NCI-H2227 (cell line): ENCODE measurements around the gene FOSL2.
A peak's percentile ranks its signal among the peaks of the same experiment; 100 is the strongest.

ENCODE experiments used
- DNase-seq: peaks from one replicate; lab custom pipeline; 2025; ENCODE audit not compliant: unreplicated experiment; lab: John Stamatoyannopoulos, UW

FOSL2 gene

DNA sequence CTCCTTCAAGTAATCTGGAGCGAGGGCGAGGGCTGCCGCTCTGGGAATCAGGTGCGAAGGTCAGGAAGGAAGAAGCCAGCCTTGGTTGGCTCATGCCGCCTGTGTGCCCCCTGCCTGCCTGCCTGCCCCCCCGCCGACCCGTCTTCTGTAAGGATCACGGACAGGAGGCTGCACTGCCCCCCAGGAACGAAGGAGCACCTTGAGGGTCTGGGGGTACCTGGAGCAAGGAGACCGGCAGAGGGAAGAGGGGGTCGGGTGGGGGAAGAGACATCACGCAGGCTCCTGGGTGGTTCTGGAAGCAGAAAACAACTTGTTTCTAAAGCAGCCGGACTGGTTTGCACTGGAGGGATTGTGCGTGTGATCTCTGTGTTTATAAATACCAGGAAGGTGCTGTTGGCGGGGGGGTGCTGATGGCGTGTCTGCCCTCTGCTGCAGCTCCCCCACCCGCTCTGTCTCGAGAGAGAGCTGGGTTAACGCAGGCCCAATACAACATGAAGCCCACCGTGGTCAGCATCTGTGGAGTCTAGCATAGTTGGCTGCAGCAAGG lies 1.7 kb downstream of the FOSL2 start:
- no peak for DNase-seq

- DNase-seq, result no peak
Measured at GRCh38 chr2:28394997-28395333, 2.3 kb downstream of the FOSL2 start.

GRCh38 chr2:28395334-28396061 lies 2.8 kb downstream of the FOSL2 start:
- DNase-seq, result no peak

DNA sequence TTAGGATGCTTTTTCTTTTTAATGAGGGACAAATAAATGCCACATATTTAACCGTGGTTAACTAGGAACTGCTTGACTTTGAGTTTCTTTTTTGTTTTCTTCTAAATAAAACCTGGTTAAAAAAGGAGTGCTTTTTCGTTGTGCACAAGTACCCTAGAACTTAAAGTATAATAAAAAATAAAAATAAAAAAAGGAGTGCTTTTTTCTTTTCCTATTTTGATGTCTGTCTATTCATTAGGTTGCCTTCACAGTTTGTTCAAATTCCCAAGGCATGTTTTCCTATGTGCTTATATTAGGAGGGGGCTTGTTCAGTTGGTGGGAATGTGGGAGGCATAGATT lies 4.4 kb downstream of the FOSL2 start:
- DNase-seq, result no peak

DNA sequence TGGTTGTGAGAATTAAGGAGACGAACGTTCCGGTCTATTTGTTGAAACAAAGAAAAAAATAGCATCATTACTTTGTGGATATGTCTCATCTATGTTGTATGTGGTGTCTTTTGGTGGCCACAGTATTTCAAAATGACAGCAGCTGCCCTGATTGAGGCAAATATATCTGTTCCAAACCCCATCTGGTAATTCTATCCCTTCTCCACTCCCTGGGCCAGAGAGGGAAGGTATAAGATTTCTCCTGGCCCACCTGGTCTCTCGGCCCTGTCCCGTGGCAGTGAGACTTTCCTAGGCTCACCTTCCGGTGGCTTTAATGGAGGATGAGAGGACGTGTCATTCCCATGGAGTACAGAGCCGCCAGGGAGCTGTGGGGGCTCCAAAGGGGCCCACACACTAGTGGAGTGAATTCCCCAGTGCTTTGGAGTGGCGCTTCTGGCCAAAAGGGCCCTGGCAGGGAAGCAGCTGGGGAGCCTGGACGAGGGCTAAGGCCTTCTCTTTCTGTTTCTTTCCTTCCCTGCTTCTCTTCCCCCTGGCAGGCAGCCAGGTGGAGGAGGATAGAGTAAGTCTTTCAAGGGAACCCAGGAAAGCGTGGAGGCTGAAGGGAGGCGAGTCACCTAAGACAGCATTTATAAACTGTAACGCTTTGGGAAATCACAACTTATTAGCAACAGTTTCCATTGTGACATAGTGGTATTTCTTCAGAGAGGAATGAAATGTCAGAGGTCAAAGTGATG lies 5.6 kb downstream of the FOSL2 start:
- no peak for DNase-seq

- DNase-seq, result no peak
Measured at GRCh38 chr2:28399289-28399688, 6.6 kb downstream of the FOSL2 start.

DNA sequence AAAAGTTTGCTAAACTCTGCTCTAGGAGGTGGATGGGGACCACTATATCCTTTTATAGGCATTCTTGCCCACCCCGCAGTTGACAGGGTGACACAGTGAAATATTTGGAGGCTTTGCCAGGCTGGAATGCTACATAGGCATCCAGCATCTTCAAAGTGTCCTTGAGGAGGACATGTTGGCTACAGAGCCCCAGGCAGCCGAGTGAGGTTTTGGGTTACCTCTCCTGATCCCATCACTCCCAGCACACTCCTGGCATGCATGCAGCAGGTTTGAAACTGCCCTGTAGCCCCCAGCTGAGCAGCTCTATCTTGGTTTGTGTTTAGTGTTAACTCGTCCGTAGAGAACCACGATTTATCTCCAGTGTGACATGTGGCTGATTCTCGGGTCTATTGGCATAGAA lies 7.3 kb downstream of the FOSL2 start:
- no peak for DNase-seq

DNA sequence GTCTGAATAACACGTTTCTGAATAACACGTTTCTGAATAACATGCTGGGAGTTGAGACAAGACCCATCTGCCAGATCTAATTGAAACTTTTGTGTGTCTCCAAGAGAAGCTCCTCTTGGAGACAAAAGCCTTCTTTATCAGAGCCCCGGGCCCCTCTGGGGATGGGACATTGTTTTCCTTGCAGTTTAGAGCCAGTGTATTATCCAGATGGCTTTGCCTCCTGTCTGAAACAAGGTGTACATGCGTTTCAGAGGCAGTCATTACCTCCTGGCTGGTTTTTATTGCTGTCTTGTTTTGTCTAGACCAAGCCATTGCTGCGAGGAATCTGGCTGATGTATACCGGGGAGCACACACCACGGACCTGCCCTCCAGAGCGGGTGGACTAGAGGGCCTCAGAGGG lies 7.8 kb downstream of the FOSL2 start:
- peak; percentile 12 for DNase-seq

DNA sequence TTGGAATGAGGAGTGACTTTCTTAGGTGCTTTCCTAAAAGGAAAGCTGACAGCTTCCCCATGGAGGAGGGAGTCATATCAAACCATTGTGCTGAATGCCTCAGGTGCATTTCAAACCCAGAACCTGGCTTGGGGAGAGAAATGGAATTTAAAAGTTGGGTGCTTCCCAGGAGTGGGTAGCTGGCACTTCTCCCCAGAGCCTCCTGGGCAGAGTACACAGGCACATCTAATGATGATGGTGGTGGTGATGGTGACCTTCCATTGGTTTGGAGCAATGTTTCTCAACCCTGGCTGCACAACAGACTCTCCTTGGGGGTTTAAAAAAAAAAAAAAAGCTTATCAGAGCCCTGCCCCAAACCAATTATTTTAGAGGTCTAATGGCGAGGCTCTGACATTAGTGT lies 8.3 kb downstream of the FOSL2 start:
- no peak for DNase-seq

- DNase-seq, result no peak
Measured at GRCh38 chr2:28401411-28401810, 8.8 kb downstream of the FOSL2 start.

GRCh38 chr2:28401948-28402550 lies 9.4 kb downstream of the FOSL2 start:
- no peak for DNase-seq

GRCh38 chr2:28403370-28403956 lies 10.8 kb downstream of the FOSL2 start:
- no peak for DNase-seq

- DNase-seq, result no peak
Measured at GRCh38 chr2:28404086-28404485, 11.4 kb downstream of the FOSL2 start.

- no peak for DNase-seq
Measured at GRCh38 chr2:28405537-28405936, 12.9 kb downstream of the FOSL2 start.

GRCh38 chr2:28406276-28407096 lies 13.8 kb downstream of the FOSL2 start:
- no peak for DNase-seq

DNA sequence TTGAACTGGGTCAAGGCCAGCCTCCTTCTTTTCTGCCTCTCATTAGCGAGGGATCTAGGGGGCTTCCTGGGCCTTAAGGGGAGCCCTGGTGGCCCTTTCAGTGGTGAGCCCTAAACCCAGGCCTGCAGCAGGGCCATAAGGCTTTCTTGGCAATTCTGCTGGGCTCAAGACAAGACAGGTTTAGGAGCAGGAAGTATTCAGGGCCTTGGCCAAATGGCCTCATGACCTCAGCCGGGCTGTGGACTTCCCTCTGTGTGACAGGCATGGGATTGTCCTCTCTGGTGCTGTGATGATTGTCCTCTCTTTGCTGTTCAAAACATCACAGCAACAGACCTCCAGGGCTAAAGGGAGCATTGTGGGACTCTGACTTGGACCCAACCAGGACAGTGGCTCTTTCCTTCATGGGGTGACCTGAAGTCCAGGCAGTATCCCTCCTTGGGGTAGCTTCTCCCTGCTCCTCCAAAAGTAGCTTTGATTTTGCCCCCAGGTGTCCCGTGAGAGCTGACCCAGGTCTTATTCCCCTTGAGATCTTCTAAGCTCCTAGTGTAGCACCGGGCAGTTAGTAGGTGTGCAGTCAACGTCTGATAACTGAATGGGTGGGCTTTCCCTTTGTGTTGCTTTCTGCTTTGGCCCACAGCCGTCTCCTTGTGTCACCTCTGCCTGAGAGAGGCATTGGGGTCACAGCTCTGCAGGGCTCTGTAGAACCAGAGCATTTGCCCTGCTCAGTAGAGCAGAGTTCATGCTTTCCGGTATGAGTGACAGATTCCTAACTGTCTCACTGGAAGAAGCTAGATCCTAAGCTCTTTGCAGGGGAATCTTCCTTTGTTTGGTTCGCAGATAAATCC lies 14.7 kb downstream of the FOSL2 start:
- no peak for DNase-seq

- no peak for DNase-seq
Measured at GRCh38 chr2:28407976-28408690, 15.5 kb downstream of the FOSL2 start.

DNA sequence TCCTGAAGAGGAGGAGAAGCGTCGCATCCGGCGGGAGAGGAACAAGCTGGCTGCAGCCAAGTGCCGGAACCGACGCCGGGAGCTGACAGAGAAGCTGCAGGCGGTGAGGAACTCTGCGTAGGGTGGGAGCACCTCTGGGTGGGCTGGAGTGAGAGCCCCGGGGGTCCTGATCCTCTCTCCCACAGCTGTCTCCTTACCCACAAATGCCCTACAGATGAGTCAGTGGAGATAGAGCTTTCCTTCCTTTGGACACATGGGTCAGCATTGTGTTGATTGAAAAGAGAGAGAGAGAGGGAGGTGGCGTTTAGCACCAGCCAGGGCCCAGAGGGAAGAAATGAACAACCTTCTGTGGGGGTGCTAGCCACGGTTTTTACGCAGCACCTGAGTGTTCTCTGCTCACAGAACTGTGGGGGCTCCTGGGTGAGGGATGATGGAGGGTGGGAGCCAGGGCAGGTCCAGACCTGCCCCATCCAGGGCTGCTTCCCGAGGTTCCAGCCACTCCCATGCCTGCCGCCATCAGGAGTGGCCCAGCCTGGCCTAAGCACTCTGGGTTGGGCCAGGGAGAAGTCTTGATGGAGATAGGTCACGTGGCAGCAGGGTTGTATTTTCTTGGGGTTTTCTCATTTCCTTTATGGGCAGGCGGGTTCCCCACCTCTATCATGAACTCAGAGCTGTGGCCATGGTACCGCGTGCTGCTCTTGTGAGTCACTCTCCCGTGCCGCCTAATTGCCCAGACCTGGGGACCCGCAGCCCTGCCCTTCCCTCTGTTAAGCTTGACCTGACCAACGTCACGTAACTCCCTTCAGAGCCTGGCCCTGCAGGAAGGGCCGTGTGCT lies 16.3 kb downstream of the FOSL2 start:
- DNase-seq, result no peak
